GM12878 (cell line): ENCODE measurements around the gene RARG.

Source experiments
- BCLAF1 ChIP-seq: fragments of 450-650 bp; IDR thresholded peaks from 2 replicates; pipeline ENCODE4 v1.6.1; 2017; ENCODE audit warnings: antibody characterized with exemption, mild to moderate bottlenecking, moderate library complexity
- CHD2 ChIP-seq: IDR thresholded peaks from 2 replicates; pipeline ENCODE4 v1.6.1; 2011; ENCODE audit warnings: low read depth, low read length, improper control_type of control experiment, borderline replicate concordance
- CTCF ChIP-seq, 3 experiments: IDR thresholded peaks in 2 of 3; conservative IDR thresholded peaks in 1 of 3; 2 replicates each; pipeline ENCODE4 v1.5.1; 2011; ENCODE audit warnings: low read depth in 3 of 3, low read length in 3 of 3, mild to moderate bottlenecking in 3 of 3, control low read depth in 2 of 3, moderate library complexity in 2 of 3, inconsistent platforms in 1 of 3, mixed read lengths in 1 of 3; ENCODE audit not compliant: control insufficient read depth in 2 of 3, insufficient read depth in 1 of 3; ENCODE audit errors: extremely low read depth in 1 of 3
- FOXK2 ChIP-seq: fragments of 450-650 bp; IDR thresholded peaks from 2 replicates; pipeline ENCODE4 v1.6.1; 2017; ENCODE audit warnings: mild to moderate bottlenecking, moderate library complexity
- FOXM1 ChIP-seq: IDR thresholded peaks from 2 replicates; pipeline ENCODE4 v1.6.1; 2012; ENCODE audit warnings: low read depth, mild to moderate bottlenecking, inconsistent platforms, low read length, moderate library complexity
- HDAC6 ChIP-seq: fragments of 200-600 bp; sonication (generic); IDR thresholded peaks from one replicate; pipeline ENCODE4 v1.8.0; 2017; ENCODE audit warnings: antibody characterized with exemption; ENCODE audit not compliant: unreplicated experiment
- MXI1 ChIP-seq: fragments of 150-350 bp; IDR thresholded peaks from 2 replicates; pipeline ENCODE4 v1.6.1; 2011; ENCODE audit warnings: low read depth, mild to moderate bottlenecking, inconsistent platforms, low read length, improper control_type of control experiment
- PBX3 ChIP-seq: IDR thresholded peaks from 2 replicates; pipeline ENCODE4 v1.6.1; 2011; ENCODE audit warnings: mild to moderate bottlenecking, low read depth, low read length, moderate library complexity; ENCODE audit not compliant: insufficient replicate concordance
- POLR2AphosphoS5 ChIP-seq: IDR thresholded peaks from 2 replicates; pipeline ENCODE4 v1.6.1; 2011; ENCODE audit warnings: mild to moderate bottlenecking, low read length, inconsistent platforms
- SIX5 ChIP-seq: IDR thresholded peaks from 2 replicates; pipeline ENCODE4 v1.6.1; 2011; ENCODE audit warnings: mild to moderate bottlenecking, low read depth, low read length, moderate library complexity; ENCODE audit not compliant: severe bottlenecking
- TAF1 ChIP-seq: IDR thresholded peaks from 2 replicates; pipeline ENCODE4 v1.6.1; 2011; ENCODE audit warnings: mild to moderate bottlenecking, low read depth, low read length, borderline replicate concordance
- TCF12 ChIP-seq: IDR thresholded peaks from 2 replicates; pipeline ENCODE4 v1.6.1; 2011; ENCODE audit warnings: low read depth, mild to moderate bottlenecking, low read length

DNA sequence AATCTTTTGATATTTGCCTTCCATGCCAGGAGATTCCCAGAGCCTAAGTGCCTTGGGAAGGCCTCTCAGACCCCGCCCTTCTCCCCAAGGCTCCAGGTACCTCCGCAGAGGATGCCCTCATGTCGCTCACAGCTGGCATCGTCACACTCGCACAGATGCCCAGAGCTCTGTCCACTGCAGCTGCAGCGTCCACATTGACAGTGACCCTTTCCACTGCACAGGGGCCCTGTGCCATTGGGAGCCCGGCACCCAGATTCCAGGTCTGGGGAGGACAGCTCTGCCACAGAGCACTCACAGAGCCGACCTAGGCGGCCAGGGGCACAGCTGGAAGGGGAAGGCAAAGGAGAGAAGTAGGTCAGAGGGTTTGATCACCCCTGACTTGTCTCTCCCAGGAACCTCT lies 39.0 kb downstream of the RARG start:
- no peak for TF ChIP-seq FOXM1
- no peak for TF ChIP-seq TAF1
- TF ChIP-seq CTCF (IDR thresholded peaks at IDR 0.05 in 2 of 3, conservative IDR thresholded peaks at IDR 0.05 in 1 of 3; ENCODE audit: control insufficient read depth in 2 of 3, extremely low read depth in 1 of 3, insufficient read depth in 1 of 3, low read depth in 3 of 3, low read length in 3 of 3): no peak
- TF ChIP-seq MXI1: no peak
- TF ChIP-seq TCF12: no peak
- no peak for TF ChIP-seq CHD2
- TF ChIP-seq POLR2AphosphoS5: no peak
- TF ChIP-seq PBX3: no peak
- TF ChIP-seq BCLAF1: no peak
- no peak for TF ChIP-seq FOXK2
- TF ChIP-seq SIX5: no peak
- no peak for TF ChIP-seq HDAC6
